Activated T-cell treated with anti-CD3 and anti-CD28 coated beads, Interleukin-2, amount 50 U/mL, for 1 hour (primary cell): ENCODE data around the gene NFATC2.
"Not testable (repeated sequence)": the region's sequence is repeated elsewhere in the genome, so short reads cannot be mapped to it uniquely, and the experiment has no call there.

Experiments
- DNase-seq: peaks from one replicate; pipeline ENCODE4 v3.0.0-alpha.2; 2020

NFATC2 gene

GRCh38 chr20:51492167-51493092 lies 50.1 kb downstream of the NFATC2 start:
- DNase-seq, result no peak

- DNase-seq, result peak; percentile 4
Measured at GRCh38 chr20:51491393-51491792, 51.1 kb downstream of the NFATC2 start.

- peak; percentile 14 for DNase-seq
Measured at GRCh38 chr20:51490635-51491034, 51.9 kb downstream of the NFATC2 start.

- DNase-seq, result no peak
Measured at GRCh38 chr20:51489611-51490010, 52.9 kb downstream of the NFATC2 start.

GRCh38 chr20:51488331-51488730 lies 54.2 kb downstream of the NFATC2 start:
- no peak for DNase-seq

GRCh38 chr20:51487565-51488268 lies 54.8 kb downstream of the NFATC2 start:
- no peak for DNase-seq

- no peak for DNase-seq
Measured at GRCh38 chr20:51487076-51487475, 55.4 kb downstream of the NFATC2 start.

GRCh38 chr20:51486197-51487005 lies 56.1 kb downstream of the NFATC2 start:
- no peak for DNase-seq

GRCh38 chr20:51484831-51485230 lies 57.7 kb downstream of the NFATC2 start:
- no peak for DNase-seq

GRCh38 chr20:51484141-51484815 lies 58.2 kb downstream of the NFATC2 start:
- no peak for DNase-seq

- DNase-seq, result no peak
Measured at GRCh38 chr20:51482836-51483473, 59.6 kb downstream of the NFATC2 start.

GRCh38 chr20:51481341-51481914 lies 61.1 kb downstream of the NFATC2 start:
- peak; percentile 63 for DNase-seq

- peak; percentile 39 for DNase-seq
Measured at GRCh38 chr20:51480507-51481270, 61.8 kb downstream of the NFATC2 start.

- DNase-seq, result not testable (repeated sequence)
Measured at GRCh38 chr20:51476106-51476505, 66.4 kb downstream of the NFATC2 start.

GRCh38 chr20:51473771-51474170 lies 68.7 kb downstream of the NFATC2 start:
- DNase-seq, result no peak

GRCh38 chr20:51473256-51473655 lies 69.3 kb downstream of the NFATC2 start:
- DNase-seq, result no peak

GRCh38 chr20:51470907-51471411 lies 71.6 kb downstream of the NFATC2 start:
- DNase-seq, result no peak

- DNase-seq, result no peak
Measured at GRCh38 chr20:51470499-51470820, 72.1 kb downstream of the NFATC2 start.

- DNase-seq, result no peak
Measured at GRCh38 chr20:51469578-51470498, 72.7 kb downstream of the NFATC2 start.

- DNase-seq, result no peak
Measured at GRCh38 chr20:51469046-51469445, 73.5 kb downstream of the NFATC2 start.
